ENCODE results near the gene NRBP1.
A peak's percentile ranks its signal among the peaks of the same experiment; 100 is the strongest.
"Not testable (repeated sequence)": the region's sequence is repeated elsewhere in the genome, so short reads cannot be mapped to it uniquely, and the experiment has no call there.

Gene NRBP1

GRCh38 chr2:27421660-27422250 lies 6.7 kb upstream of the NRBP1 start:
- DNase-seq (ENCODE audit: low read depth), result no peak

- DNase-seq (ENCODE audit: low read depth), result no peak
These were observed 5.5 kb upstream of the NRBP1 start for GRCh38 chr2:27422958-27423357.

GRCh38 chr2:27425039-27425438 lies 3.4 kb upstream of the NRBP1 start:
- not testable (repeated sequence) for DNase-seq (ENCODE audit: low read depth)

GRCh38 chr2:27427863-27428212 lies 593 bp upstream of the NRBP1 start:
- no peak for DNase-seq (ENCODE audit: low read depth)

GRCh38 chr2:27428978-27429541 lies 629 bp downstream of the NRBP1 start:
- peak; percentile 69 for DNase-seq (ENCODE audit: low read depth)

GRCh38 chr2:27431395-27431794 lies 3.0 kb downstream of the NRBP1 start:
- no peak for DNase-seq (ENCODE audit: low read depth)

- no peak for DNase-seq (ENCODE audit: low read depth)
These were observed 7.2 kb downstream of the NRBP1 start for GRCh38 chr2:27435628-27436027.

- no peak for DNase-seq (ENCODE audit: low read depth)
These were observed 12.9 kb downstream of the NRBP1 start for GRCh38 chr2:27441226-27441926.

- no peak for DNase-seq (ENCODE audit: low read depth)
These were observed 13.8 kb downstream of the NRBP1 start, which contains the start of gene KRTCAP3 for GRCh38 chr2:27441958-27442919. Gene KRTCAP3, plus strand, starts transcription at chr2:27442381. Its CDS starts 32 bp downstream, at chr2:27442413.

GRCh38 chr2:27442920-27443282 lies 14.5 kb downstream of the NRBP1 start:
- no peak for DNase-seq (ENCODE audit: low read depth)

- no peak for DNase-seq (ENCODE audit: low read depth)
These were observed 16.7 kb downstream of the NRBP1 start for GRCh38 chr2:27445155-27445554.

GRCh38 chr2:27445615-27446014 lies 17.2 kb downstream of the NRBP1 start:
- DNase-seq (ENCODE audit: low read depth), result no peak

- no peak for DNase-seq (ENCODE audit: low read depth)
These were observed 17.6 kb downstream of the NRBP1 start for GRCh38 chr2:27446057-27446456.

GRCh38 chr2:27448381-27448780 lies 19.9 kb downstream of the NRBP1 start:
- no peak for DNase-seq (ENCODE audit: low read depth)

- no peak for DNase-seq (ENCODE audit: low read depth)
These were observed 22.7 kb downstream of the NRBP1 start for GRCh38 chr2:27451095-27451494.

GRCh38 chr2:27453968-27454367 lies 25.5 kb downstream of the NRBP1 start:
- no peak for DNase-seq (ENCODE audit: low read depth)

- DNase-seq (ENCODE audit: low read depth), result no peak
These were observed 32.7 kb downstream of the NRBP1 start for GRCh38 chr2:27461118-27461517.

- no peak for DNase-seq (ENCODE audit: low read depth)
These were observed 36.0 kb downstream of the NRBP1 start for GRCh38 chr2:27464443-27464842.

GRCh38 chr2:27471961-27472360 lies 43.5 kb downstream of the NRBP1 start:
- no peak for DNase-seq (ENCODE audit: low read depth)

- no peak for DNase-seq (ENCODE audit: low read depth)
These were observed 57.1 kb downstream of the NRBP1 start for GRCh38 chr2:27485496-27485895.

GRCh38 chr2:27489118-27489497 lies 60.7 kb downstream of the NRBP1 start:
- no peak for DNase-seq (ENCODE audit: low read depth)
